ENCODE results near the gene G6PD. TPM values are rescaled to one million over a fixed set of nuclear protein-coding genes. Genes with fewer than 3 reads are reported as not detected.
A peak's percentile ranks its signal among the peaks of the same experiment; 100 is the strongest.

Gene G6PD
- total and polyA plus RNA-seq, 4 donors, result 1.9 to 23.6 (median 5.5) TPM

DNA sequence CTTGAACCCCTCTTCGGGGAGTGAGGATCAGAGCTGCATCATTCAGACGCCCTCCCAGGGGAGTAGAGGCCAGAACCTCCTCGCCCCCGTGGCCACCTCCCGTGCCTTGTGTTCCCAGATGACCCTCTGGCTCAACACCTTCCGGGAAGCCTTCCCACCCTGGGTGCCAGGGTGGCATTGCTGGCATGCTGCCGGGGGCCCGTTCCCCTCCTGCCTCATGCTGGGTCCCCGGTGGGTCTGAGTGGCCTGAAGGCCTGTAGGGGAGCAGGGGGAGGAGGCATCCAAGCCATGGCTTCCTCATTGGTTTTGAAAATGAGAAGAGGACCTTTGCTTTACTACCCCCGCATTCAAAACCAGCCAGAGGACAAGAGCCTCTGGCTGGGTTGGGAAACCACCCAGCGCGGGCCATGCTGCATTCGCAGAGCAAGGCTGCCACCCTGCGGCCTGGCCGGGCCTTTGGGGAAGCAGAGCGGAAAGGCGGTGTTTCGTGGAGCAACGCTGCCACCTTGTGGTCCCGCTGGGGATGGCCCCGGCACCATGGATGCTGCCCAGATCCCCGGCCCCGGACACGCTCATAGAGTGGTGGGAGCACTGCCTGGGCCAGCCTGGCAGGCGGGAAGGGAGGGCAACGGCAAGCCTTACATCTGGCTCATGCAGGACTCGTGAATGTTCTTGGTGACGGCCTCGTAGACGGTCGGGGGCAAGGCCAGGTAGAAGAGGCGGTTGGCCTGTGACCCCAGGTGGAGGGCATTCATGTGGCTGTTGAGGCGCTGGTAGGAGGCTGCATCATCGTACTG is 11.9 kb downstream of the G6PD start (continued):
- TF ChIP-seq, protein P1, sequence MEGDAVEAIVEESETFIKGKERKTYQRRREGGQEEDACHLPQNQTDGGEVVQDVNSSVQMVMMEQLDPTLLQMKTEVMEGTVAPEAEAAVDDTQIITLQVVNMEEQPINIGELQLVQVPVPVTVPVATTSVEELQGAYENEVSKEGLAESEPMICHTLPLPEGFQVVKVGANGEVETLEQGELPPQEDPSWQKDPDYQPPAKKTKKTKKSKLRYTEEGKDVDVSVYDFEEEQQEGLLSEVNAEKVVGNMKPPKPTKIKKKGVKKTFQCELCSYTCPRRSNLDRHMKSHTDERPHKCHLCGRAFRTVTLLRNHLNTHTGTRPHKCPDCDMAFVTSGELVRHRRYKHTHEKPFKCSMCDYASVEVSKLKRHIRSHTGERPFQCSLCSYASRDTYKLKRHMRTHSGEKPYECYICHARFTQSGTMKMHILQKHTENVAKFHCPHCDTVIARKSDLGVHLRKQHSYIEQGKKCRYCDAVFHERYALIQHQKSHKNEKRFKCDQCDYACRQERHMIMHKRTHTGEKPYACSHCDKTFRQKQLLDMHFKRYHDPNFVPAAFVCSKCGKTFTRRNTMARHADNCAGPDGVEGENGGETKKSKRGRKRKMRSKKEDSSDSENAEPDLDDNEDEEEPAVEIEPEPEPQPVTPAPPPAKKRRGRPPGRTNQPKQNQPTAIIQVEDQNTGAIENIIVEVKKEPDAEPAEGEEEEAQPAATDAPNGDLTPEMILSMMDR (IDR thresholded peaks at IDR 0.05; ENCODE audit: low read depth, low read length, missing input control), result peak; percentile 100
- no peak for TF ChIP-seq HNF4A (conservative IDR thresholded peaks at IDR 0.05)

DNA sequence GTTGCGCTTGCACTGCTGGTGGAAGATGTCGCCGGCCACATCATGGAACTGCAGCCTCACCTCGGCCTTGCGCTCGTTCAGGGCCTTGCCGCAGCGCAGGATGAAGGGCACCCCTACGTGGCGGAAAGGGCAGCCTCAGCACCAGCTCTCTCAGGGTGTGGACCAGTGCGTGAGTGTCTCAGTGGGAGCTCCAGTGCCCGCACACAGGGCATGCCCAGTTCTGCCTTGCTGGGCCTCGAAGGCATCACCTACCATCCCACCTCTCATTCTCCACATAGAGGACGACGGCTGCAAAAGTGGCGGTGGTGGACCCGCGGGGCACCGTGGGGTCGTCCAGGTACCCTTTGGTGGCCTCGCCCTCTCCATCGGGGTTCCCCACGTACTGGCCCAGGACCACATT is 14.0 kb downstream of the G6PD start:
- H3K36me3 ChIP-seq (ENCODE audit: control insufficient read depth in 4 of 4, insufficient read depth in 3 of 4, low read depth in 1 of 4, low read length in 3 of 4), result no peaks in the 10 kb centered on the region
- H3K4me1 ChIP-seq (ENCODE audit: control insufficient read depth in 4 of 4, insufficient read depth in 4 of 4, low read length in 3 of 4), result peaks cover 2 to 10% (median 6%) of the 10 kb centered on the region in 4 donors
- H3K27me3 ChIP-seq (ENCODE audit: control insufficient read depth in 4 of 4, insufficient read depth in 4 of 4, low read length in 3 of 4), result no peaks in the 10 kb centered on the region
- WGBS, result 97% methylated on average over 23 of the region's 23 CpGs
- H3K9ac ChIP-seq (ENCODE audit: low read depth in 1 of 2, low read length in 2 of 2), result no peak overlapping the region
- H3K4me3 ChIP-seq (ENCODE audit: low read depth in 1 of 3, low read length in 3 of 3), result no peak overlapping the region
- DNase-seq (ENCODE audit: low spot score), result no peak
- H3K9me3 ChIP-seq (ENCODE audit: control insufficient read depth in 4 of 4, low read length in 3 of 4), result no peaks in the 10 kb centered on the region
- TF ChIP-seq, protein P2, sequence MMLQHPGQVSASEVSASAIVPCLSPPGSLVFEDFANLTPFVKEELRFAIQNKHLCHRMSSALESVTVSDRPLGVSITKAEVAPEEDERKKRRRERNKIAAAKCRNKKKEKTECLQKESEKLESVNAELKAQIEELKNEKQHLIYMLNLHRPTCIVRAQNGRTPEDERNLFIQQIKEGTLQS (IDR thresholded peaks at IDR 0.05), result no peak
- no peak for TF ChIP-seq JUND (IDR thresholded peaks at IDR 0.05)
- TF ChIP-seq, protein P3, sequence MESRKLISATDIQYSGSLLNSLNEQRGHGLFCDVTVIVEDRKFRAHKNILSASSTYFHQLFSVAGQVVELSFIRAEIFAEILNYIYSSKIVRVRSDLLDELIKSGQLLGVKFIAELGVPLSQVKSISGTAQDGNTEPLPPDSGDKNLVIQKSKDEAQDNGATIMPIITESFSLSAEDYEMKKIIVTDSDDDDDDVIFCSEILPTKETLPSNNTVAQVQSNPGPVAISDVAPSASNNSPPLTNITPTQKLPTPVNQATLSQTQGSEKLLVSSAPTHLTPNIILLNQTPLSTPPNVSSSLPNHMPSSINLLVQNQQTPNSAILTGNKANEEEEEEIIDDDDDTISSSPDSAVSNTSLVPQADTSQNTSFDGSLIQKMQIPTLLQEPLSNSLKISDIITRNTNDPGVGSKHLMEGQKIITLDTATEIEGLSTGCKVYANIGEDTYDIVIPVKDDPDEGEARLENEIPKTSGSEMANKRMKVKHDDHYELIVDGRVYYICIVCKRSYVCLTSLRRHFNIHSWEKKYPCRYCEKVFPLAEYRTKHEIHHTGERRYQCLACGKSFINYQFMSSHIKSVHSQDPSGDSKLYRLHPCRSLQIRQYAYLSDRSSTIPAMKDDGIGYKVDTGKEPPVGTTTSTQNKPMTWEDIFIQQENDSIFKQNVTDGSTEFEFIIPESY (IDR thresholded peaks at IDR 0.05), result no peak
- no peak overlapping the region for H3K27ac ChIP-seq (ENCODE audit: low read depth in 1 of 2, low read length in 2 of 2)

DNA sequence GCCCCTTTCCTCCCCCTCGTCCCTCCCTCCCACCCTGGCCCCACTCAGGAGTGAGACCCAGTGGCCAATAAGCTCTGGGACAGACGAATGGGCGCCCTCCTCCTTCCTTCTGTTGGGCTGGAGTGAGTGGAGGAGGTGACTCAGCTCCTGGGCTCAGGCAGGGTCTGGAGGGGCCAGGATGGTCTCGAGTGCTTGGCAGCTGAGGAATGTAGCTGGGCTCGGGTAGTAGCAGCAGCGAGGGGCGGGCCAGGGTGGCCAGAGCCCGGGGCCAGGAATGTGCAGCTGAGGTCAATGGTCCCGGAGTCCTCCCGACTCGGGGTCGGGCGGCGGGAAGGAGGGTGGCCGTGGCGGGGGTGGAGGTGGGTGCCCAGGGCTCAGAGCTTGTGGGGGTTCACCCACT is 15.0 kb downstream of the G6PD start:
- no peak for DNase-seq (ENCODE audit: low spot score)
- no peaks in the 10 kb centered on the region for H3K36me3 ChIP-seq (ENCODE audit: control insufficient read depth in 4 of 4, insufficient read depth in 3 of 4, low read depth in 1 of 4, low read length in 3 of 4)
- H3K9ac ChIP-seq (ENCODE audit: low read depth in 1 of 2, low read length in 2 of 2), result no peak overlapping the region
- no peaks in the 10 kb centered on the region for H3K27me3 ChIP-seq (ENCODE audit: control insufficient read depth in 4 of 4, insufficient read depth in 4 of 4, low read length in 3 of 4)
- WGBS, result 79% methylated on average over 16 of the region's 16 CpGs
- no peak overlapping the region for H3K27ac ChIP-seq (ENCODE audit: low read depth in 1 of 2, low read length in 2 of 2)
- H3K4me3 ChIP-seq (ENCODE audit: low read depth in 1 of 3, low read length in 3 of 3), result no peak overlapping the region
- TF ChIP-seq HNF4A (conservative IDR thresholded peaks at IDR 0.05), result no peak
- TF ChIP-seq, protein P2 (IDR thresholded peaks at IDR 0.05), result no peak
- TF ChIP-seq, protein P4, sequence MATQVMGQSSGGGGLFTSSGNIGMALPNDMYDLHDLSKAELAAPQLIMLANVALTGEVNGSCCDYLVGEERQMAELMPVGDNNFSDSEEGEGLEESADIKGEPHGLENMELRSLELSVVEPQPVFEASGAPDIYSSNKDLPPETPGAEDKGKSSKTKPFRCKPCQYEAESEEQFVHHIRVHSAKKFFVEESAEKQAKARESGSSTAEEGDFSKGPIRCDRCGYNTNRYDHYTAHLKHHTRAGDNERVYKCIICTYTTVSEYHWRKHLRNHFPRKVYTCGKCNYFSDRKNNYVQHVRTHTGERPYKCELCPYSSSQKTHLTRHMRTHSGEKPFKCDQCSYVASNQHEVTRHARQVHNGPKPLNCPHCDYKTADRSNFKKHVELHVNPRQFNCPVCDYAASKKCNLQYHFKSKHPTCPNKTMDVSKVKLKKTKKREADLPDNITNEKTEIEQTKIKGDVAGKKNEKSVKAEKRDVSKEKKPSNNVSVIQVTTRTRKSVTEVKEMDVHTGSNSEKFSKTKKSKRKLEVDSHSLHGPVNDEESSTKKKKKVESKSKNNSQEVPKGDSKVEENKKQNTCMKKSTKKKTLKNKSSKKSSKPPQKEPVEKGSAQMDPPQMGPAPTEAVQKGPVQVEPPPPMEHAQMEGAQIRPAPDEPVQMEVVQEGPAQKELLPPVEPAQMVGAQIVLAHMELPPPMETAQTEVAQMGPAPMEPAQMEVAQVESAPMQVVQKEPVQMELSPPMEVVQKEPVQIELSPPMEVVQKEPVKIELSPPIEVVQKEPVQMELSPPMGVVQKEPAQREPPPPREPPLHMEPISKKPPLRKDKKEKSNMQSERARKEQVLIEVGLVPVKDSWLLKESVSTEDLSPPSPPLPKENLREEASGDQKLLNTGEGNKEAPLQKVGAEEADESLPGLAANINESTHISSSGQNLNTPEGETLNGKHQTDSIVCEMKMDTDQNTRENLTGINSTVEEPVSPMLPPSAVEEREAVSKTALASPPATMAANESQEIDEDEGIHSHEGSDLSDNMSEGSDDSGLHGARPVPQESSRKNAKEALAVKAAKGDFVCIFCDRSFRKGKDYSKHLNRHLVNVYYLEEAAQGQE (IDR thresholded peaks at IDR 0.05), result no peak
- TF ChIP-seq TAF1 (conservative IDR thresholded peaks at IDR 0.05), result no peak
- no peak for TF ChIP-seq EGR1 (IDR thresholded peaks at IDR 0.05; ENCODE audit: low read depth in 2 of 2)
- TF ChIP-seq RAD21 (IDR thresholded peaks at IDR 0.05), result no peak
- TF ChIP-seq, protein P3 (IDR thresholded peaks at IDR 0.05), result no peak
- no peaks in the 10 kb centered on the region for H3K9me3 ChIP-seq (ENCODE audit: control insufficient read depth in 4 of 4, low read length in 3 of 4)
- H3K4me1 ChIP-seq (ENCODE audit: control insufficient read depth in 4 of 4, insufficient read depth in 4 of 4, low read length in 3 of 4), result peaks cover 2 to 12% (median 8%) of the 10 kb centered on the region in 4 donors
